Calu3 (cell line): ENCODE measurements around the gene UNC13B. TPM values are rescaled to one million over a fixed set of nuclear protein-coding genes. Genes with fewer than 3 reads are reported as not detected.

Experiments
- BruUV-seq: library from RNA; stranded (reverse); fragments of 400-500 nt; replicated peaks from 2 replicates; lab custom pipeline; 2021; lab: Mats Ljungman, UMichigan
- CTCF ChIA-PET: fragments of 300-600 bp; sonication (Branson Sonifier 250); formaldehyde crosslinking; loops from one replicate; lab custom pipeline; 2022; ENCODE audit warnings: antibody characterized with exemption; lab: Charles Lee
- DNase-seq: peaks from one replicate; pipeline ENCODE4 v3.0.0; 2022
- H3K27ac Mint-ChIP-seq: one replicate; pipeline ENCODE4 v1.8.0; 2022; ENCODE audit warnings: mixed read lengths; ENCODE audit not compliant: unreplicated experiment
- H3K27me3 Mint-ChIP-seq: one replicate; pipeline ENCODE4 v1.8.0; 2022; ENCODE audit warnings: mixed read lengths; ENCODE audit not compliant: unreplicated experiment
- H3K36me3 Mint-ChIP-seq: one replicate; pipeline ENCODE4 v1.8.0; 2022; ENCODE audit warnings: mild to moderate bottlenecking, moderate library complexity, mixed read lengths; ENCODE audit not compliant: insufficient read depth, unreplicated experiment
- H3K4me1 Mint-ChIP-seq: one replicate; pipeline ENCODE4 v1.8.0; 2022; ENCODE audit warnings: mild to moderate bottlenecking, low read depth, mixed read lengths; ENCODE audit not compliant: unreplicated experiment
- H3K4me3 Mint-ChIP-seq: one replicate; pipeline ENCODE4 v1.8.0; 2022; ENCODE audit warnings: mild to moderate bottlenecking, low read depth, moderate library complexity, mixed read lengths; ENCODE audit not compliant: unreplicated experiment
- H3K9me3 Mint-ChIP-seq: one replicate; pipeline ENCODE4 v1.8.0; 2022; ENCODE audit warnings: low read depth, mixed read lengths; ENCODE audit not compliant: unreplicated experiment
- intact Hi-C: fragments of 100-400 bp; cut with micrococcal nuclease; formaldehyde crosslinking; loops from one replicate; pipeline ENCODE4 v1.10.0; 2022; ENCODE audit not compliant: unreplicated experiment
- total RNA-seq: library from RNA; stranded (reverse); gene quantifications from 2 replicates; pipeline ENCODE4 v1.2.3, GENCODE V29; 2022
- TF ChIP-seq, protein P1 (sequence below): fragments of 200-600 bp; IDR thresholded peaks from one replicate; pipeline ENCODE4 v1.8.0; 2022; ENCODE audit warnings: antibody characterized with exemption; ENCODE audit not compliant: unreplicated experiment

UNC13B gene
- total RNA-seq, 1 experiment from 2014 or later, result 20.4 TPM

DNA sequence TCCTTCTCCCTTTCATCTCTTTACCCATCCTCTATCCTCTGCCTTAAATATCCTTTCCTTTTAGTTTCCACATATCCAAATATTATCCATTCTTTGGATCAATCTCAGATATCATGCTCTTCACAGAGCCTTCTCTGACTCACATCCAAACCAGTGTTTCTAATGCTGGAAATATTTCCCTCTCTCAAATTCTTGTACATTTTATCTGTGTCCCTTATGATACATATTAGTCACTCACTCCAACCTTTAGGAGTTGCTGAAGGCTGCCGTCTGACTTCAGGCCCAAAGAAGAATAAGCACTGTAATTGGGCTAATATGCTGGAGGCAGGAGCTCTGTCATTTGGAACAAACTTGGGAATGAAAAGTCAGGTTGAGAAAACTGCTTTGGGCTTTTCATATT lies 171.7 kb downstream of the UNC13B start:
- H3K4me3 Mint-ChIP-seq, result no peak overlapping the region
- CTCF ChIA-PET, result no interaction called here

DNA sequence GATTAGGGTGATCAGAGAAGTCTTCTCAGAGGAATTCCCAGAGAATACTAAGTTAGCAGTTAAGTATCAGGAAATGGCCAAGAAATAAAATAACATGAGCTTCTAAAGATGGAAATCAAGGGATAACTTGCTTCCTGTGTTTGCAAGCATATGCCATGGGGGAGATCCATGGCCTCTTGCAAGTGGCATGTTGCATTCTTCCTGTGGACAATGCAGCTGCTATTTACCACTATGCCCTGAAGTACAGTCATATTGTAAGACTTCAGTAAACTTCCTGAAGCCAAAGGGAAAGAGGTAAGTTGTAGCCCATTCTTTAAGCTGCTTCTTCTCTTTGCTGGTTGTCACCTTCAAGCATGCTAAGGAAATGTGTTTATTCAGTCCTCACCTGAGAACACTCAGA lies 173.4 kb downstream of the UNC13B start:
- no TSS peak for BruUV-seq
- Mint-ChIP-seq H3K9me3 (no peaks in the 10 kb centered on the region), H3K27me3 (no peaks in the 10 kb centered on the region), H3K4me1 (no peaks in the 10 kb centered on the region), H3K36me3 (no peaks in the 10 kb centered on the region), H3K4me3 (no peak overlapping the region), H3K27ac (no peak overlapping the region)
- intact Hi-C loops, result no loop called here
- CTCF ChIA-PET, result interaction anchor here (0.6 kb wide), 1 partner anchor 34 kb away, joined by 3 read pairs; no protein-coding TSS in a partner anchor
- DNase-seq, result no peak
- TF ChIP-seq, protein P1, sequence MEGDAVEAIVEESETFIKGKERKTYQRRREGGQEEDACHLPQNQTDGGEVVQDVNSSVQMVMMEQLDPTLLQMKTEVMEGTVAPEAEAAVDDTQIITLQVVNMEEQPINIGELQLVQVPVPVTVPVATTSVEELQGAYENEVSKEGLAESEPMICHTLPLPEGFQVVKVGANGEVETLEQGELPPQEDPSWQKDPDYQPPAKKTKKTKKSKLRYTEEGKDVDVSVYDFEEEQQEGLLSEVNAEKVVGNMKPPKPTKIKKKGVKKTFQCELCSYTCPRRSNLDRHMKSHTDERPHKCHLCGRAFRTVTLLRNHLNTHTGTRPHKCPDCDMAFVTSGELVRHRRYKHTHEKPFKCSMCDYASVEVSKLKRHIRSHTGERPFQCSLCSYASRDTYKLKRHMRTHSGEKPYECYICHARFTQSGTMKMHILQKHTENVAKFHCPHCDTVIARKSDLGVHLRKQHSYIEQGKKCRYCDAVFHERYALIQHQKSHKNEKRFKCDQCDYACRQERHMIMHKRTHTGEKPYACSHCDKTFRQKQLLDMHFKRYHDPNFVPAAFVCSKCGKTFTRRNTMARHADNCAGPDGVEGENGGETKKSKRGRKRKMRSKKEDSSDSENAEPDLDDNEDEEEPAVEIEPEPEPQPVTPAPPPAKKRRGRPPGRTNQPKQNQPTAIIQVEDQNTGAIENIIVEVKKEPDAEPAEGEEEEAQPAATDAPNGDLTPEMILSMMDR, result no peak

More for the DNA sequence above, 171.7 kb downstream of the UNC13B start:
- no peak overlapping the region for H3K27ac Mint-ChIP-seq
- BruUV-seq, result no TSS peak
- no peaks in the 10 kb centered on the region for H3K9me3 Mint-ChIP-seq
- no peaks in the 10 kb centered on the region for H3K36me3 Mint-ChIP-seq
- intact Hi-C loops, result no loop called here
- TF ChIP-seq, protein P1, result no peak
- no peaks in the 10 kb centered on the region for H3K4me1 Mint-ChIP-seq
- DNase-seq, result no peak
- H3K27me3 Mint-ChIP-seq, result no peaks in the 10 kb centered on the region

- no peaks in the 10 kb centered on the region for H3K9me3 Mint-ChIP-seq
- no peaks in the 10 kb centered on the region for H3K36me3 Mint-ChIP-seq
- H3K27me3 Mint-ChIP-seq, result no peaks in the 10 kb centered on the region
- no peak overlapping the region for H3K4me3 Mint-ChIP-seq
- no peak for DNase-seq
- H3K27ac Mint-ChIP-seq, result no peak overlapping the region
- TF ChIP-seq, protein P1, result no peak
- CTCF ChIA-PET, result no interaction called here
- BruUV-seq, result no TSS peak
- intact Hi-C loops, result no loop called here
- H3K4me1 Mint-ChIP-seq, result no peaks in the 10 kb centered on the region
Observed at GRCh38 chr9:35338086-35338485, 176.3 kb downstream of the UNC13B start.

- Mint-ChIP-seq H3K4me1 (no peaks in the 10 kb centered on the region), H3K9me3 (no peaks in the 10 kb centered on the region), H3K27ac (no peak overlapping the region), H3K36me3 (no peaks in the 10 kb centered on the region), H3K4me3 (no peak overlapping the region), H3K27me3 (no peaks in the 10 kb centered on the region)
- intact Hi-C loops, result no loop called here
- TF ChIP-seq, protein P1, result no peak
- no TSS peak for BruUV-seq
- CTCF ChIA-PET, result no interaction called here
- DNase-seq, result no peak
Observed at GRCh38 chr9:35338561-35339274, 176.9 kb downstream of the UNC13B start.
